ENCODE data around the gene FAM53B.

The FAM53B gene

DNA sequence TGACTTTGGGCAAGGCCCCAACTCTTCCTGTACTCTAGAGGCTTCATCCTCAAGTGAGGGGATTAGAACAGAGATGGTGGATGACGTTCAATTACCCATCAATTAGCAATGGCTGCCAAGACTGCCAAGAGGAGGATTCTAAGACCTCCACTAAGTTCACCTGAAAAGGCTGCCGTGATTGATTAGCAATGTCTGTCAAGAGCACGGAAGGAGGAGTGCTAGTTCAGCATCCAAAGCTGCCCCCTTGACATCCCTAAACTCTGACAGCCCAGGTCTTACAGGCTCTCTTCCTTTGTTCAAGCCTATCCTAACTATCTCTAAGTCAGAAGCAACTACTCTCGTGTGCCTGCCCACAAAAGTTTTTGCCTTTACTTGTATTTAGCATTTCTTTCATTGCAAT is 68.4 kb downstream of the FAM53B start:
- peak overlapping the region; percentile 93 for H3K27ac ChIP-seq
- peaks cover 97% of the 10 kb centered on the region in 2 experiments for H3K4me1 ChIP-seq (ENCODE audit: control insufficient read depth in 1 of 2, insufficient read depth in 1 of 2, low read depth in 1 of 2, low read length in 1 of 2)
- no peak overlapping the region for H3K4me3 ChIP-seq (ENCODE audit: low read depth in 1 of 2, low read length in 1 of 2)
- TF ChIP-seq, protein P1, sequence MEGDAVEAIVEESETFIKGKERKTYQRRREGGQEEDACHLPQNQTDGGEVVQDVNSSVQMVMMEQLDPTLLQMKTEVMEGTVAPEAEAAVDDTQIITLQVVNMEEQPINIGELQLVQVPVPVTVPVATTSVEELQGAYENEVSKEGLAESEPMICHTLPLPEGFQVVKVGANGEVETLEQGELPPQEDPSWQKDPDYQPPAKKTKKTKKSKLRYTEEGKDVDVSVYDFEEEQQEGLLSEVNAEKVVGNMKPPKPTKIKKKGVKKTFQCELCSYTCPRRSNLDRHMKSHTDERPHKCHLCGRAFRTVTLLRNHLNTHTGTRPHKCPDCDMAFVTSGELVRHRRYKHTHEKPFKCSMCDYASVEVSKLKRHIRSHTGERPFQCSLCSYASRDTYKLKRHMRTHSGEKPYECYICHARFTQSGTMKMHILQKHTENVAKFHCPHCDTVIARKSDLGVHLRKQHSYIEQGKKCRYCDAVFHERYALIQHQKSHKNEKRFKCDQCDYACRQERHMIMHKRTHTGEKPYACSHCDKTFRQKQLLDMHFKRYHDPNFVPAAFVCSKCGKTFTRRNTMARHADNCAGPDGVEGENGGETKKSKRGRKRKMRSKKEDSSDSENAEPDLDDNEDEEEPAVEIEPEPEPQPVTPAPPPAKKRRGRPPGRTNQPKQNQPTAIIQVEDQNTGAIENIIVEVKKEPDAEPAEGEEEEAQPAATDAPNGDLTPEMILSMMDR (IDR thresholded peaks at IDR 0.05): no peak
- H3K36me3 ChIP-seq: no peaks in the 10 kb centered on the region
- no peaks in the 10 kb centered on the region for H3K27me3 ChIP-seq
- no peaks in the 10 kb centered on the region for H3K9me3 ChIP-seq

DNA sequence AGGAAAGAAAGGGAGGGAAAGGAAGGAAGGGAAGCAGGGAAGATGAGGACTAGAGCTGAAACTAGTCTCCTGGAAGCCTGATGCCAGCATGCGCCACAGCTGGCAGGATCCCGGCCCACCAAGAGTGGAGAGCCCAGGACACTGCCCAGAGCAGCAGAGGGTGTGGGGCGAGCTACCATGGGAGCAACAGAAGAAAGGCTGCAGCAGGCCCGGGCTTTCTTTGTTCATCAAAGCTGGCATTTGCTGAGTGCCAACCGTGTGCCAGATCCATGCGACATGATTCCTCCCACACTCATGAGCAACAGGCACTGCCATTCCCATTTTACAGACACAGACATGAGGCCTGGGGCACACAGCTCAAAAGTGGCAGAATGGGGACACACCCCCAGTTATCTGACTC is 68.9 kb downstream of the FAM53B start:
- Histone ChIP-seq H3K36me3 (no peaks in the 10 kb centered on the region), H3K27me3 (no peaks in the 10 kb centered on the region), H3K4me3 (ENCODE audit: low read depth in 1 of 2, low read length in 1 of 2) (no peak overlapping the region), H3K9me3 (no peaks in the 10 kb centered on the region), H3K4me1 (ENCODE audit: control insufficient read depth in 1 of 2, insufficient read depth in 1 of 2, low read depth in 1 of 2, low read length in 1 of 2) (peaks cover 97% of the 10 kb centered on the region in 2 experiments), H3K27ac (peak overlapping the region; percentile 93)
- TF ChIP-seq, protein P1 (IDR thresholded peaks at IDR 0.05): no peak

DNA sequence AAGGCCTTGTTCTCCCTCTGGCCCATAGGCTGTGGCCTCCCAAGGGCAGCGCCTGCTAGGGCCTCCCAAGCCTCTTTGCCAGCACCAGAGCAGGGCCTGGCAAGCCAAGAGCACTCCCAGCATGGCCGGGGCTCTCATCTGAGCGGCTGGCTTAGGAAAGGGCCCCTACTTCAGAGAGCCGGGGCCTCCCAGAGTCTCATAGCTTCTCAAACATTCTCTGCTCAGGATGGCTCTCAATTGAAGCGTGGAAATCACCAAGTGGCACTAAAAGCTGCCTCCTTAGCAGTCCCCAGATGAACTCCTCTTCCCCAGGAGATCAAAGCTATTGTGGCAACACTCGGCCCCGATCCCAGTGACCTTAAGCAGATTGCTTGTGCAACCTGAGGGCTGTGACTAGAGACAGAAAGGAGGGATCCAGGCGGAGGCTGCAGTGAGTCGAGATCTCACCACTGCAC is 69.4 kb downstream of the FAM53B start:
- Histone ChIP-seq H3K4me1 (ENCODE audit: control insufficient read depth in 1 of 2, insufficient read depth in 1 of 2, low read depth in 1 of 2, low read length in 1 of 2) (peaks cover 97% of the 10 kb centered on the region in 2 experiments), H3K27me3 (no peaks in the 10 kb centered on the region), H3K4me3 (ENCODE audit: low read depth in 1 of 2, low read length in 1 of 2) (no peak overlapping the region), H3K27ac (peak overlapping the region; percentile 93), H3K36me3 (no peaks in the 10 kb centered on the region), H3K9me3 (no peaks in the 10 kb centered on the region)
- TF ChIP-seq, protein P1 (IDR thresholded peaks at IDR 0.05): no peak

DNA sequence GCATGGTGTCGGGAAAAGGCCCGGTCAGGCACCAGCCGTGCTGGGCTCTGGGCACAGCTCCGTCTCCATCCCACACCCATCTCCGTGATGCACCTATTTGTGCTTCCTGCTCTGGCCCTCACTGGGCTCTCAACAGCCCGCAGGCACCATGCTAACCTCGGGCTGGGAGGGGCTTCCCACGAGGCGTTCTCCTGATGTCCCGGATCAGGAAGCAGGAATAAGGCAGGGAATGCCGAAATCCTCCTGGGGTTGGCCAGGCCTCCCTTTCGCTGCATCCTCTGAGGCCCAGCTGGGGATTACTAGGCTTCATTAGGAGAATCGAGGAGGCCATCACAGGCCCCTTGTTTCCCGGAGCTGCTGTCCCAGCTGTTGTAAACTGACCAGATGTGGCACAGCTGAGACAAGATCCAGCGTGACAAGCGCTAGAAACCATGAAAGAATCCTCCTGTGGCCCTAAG is 72.0 kb downstream of the FAM53B start:
- no peaks in the 10 kb centered on the region for H3K27me3 ChIP-seq
- H3K4me3 ChIP-seq (ENCODE audit: low read depth in 1 of 2, low read length in 1 of 2): no peak overlapping the region
- TF ChIP-seq, protein P1 (IDR thresholded peaks at IDR 0.05): no peak
- no peaks in the 10 kb centered on the region for H3K9me3 ChIP-seq
- H3K36me3 ChIP-seq: peaks cover 8% of the 10 kb centered on the region
- peaks cover 72 to 75% of the 10 kb centered on the region in 2 experiments for H3K4me1 ChIP-seq (ENCODE audit: control insufficient read depth in 1 of 2, insufficient read depth in 1 of 2, low read depth in 1 of 2, low read length in 1 of 2)
- peak overlapping the region; percentile 92 for H3K27ac ChIP-seq

DNA sequence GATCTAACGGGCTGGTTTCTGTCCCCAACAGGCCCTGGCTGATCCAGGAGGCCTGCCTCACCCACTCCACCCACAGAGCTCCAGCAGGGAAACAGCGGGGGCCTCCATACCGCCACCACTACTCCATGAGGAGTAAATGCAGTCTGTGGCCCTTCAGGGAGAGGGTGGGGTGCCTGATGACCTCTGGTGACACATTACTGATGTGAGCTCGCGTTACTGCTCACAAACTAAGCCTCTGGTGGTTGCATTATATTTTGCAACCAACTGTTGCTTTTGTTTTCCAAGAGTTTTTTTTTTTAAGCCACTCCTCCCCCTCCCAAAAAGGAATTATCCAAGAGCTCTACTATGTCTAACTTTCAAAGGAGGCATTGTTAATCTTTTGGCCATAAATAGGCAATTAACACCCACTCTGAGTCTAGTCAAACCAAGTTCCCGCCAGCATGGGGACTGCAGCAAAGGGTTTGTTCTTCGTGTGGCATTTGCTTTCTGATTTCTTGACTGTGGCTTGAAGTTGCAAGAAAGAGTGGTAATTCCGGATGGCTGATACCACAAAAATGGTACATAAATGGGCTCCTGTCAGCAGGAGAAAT is 72.6 kb downstream of the FAM53B start:
- Histone ChIP-seq H3K27me3 (no peaks in the 10 kb centered on the region), H3K4me3 (ENCODE audit: low read depth in 1 of 2, low read length in 1 of 2) (peak overlapping the region in 1 of 2 experiments; percentile 52), H3K9me3 (no peaks in the 10 kb centered on the region), H3K27ac (peak overlapping the region; percentile 92), H3K4me1 (ENCODE audit: control insufficient read depth in 1 of 2, insufficient read depth in 1 of 2, low read depth in 1 of 2, low read length in 1 of 2) (peaks cover 66 to 69% of the 10 kb centered on the region in 2 experiments), H3K36me3 (peaks cover 8% of the 10 kb centered on the region)
- TF ChIP-seq, protein P1 (IDR thresholded peaks at IDR 0.05): no peak
